ENCODE results near the gene P2RY6.

P2RY6 gene

GRCh38 chr11:73306977-73307322 lies 34.8 kb downstream of the P2RY6 start:
- H3K4me1 ChIP-seq (ENCODE audit: low read depth, poor library complexity, severe bottlenecking) = peaks cover 5% of the 10 kb centered on the region
- H3K27me3 ChIP-seq (ENCODE audit: insufficient read depth, low read depth) = no peaks in the 10 kb centered on the region
- peak overlapping the region; percentile 65 for H3K4me2 ChIP-seq
- peak overlapping the region; percentile 2; the same call in 1 of the 2 replicates for H3K27ac ChIP-seq
- TF ChIP-seq, protein P1, sequence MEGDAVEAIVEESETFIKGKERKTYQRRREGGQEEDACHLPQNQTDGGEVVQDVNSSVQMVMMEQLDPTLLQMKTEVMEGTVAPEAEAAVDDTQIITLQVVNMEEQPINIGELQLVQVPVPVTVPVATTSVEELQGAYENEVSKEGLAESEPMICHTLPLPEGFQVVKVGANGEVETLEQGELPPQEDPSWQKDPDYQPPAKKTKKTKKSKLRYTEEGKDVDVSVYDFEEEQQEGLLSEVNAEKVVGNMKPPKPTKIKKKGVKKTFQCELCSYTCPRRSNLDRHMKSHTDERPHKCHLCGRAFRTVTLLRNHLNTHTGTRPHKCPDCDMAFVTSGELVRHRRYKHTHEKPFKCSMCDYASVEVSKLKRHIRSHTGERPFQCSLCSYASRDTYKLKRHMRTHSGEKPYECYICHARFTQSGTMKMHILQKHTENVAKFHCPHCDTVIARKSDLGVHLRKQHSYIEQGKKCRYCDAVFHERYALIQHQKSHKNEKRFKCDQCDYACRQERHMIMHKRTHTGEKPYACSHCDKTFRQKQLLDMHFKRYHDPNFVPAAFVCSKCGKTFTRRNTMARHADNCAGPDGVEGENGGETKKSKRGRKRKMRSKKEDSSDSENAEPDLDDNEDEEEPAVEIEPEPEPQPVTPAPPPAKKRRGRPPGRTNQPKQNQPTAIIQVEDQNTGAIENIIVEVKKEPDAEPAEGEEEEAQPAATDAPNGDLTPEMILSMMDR (conservative IDR thresholded peaks at IDR 0.05; ENCODE audit: low read depth, low read length) = no peak
- no peaks in the 10 kb centered on the region for H4K20me1 ChIP-seq (ENCODE audit: insufficient read depth)
- peak overlapping the region; percentile 73 for H2AFZ ChIP-seq (ENCODE audit: low read depth)
- no peak overlapping the region for H3K4me3 ChIP-seq (IDR thresholded peaks at IDR 0.05; ENCODE audit: insufficient read depth, low read depth, low read length)
- H3K79me2 ChIP-seq (ENCODE audit: insufficient read depth, low read depth) = no peaks in the 10 kb centered on the region
- H3K9ac ChIP-seq = peak overlapping the region; percentile 33; the same call in 1 of the 2 replicates
- H3K36me3 ChIP-seq (ENCODE audit: insufficient read depth) = no peaks in the 10 kb centered on the region

DNA sequence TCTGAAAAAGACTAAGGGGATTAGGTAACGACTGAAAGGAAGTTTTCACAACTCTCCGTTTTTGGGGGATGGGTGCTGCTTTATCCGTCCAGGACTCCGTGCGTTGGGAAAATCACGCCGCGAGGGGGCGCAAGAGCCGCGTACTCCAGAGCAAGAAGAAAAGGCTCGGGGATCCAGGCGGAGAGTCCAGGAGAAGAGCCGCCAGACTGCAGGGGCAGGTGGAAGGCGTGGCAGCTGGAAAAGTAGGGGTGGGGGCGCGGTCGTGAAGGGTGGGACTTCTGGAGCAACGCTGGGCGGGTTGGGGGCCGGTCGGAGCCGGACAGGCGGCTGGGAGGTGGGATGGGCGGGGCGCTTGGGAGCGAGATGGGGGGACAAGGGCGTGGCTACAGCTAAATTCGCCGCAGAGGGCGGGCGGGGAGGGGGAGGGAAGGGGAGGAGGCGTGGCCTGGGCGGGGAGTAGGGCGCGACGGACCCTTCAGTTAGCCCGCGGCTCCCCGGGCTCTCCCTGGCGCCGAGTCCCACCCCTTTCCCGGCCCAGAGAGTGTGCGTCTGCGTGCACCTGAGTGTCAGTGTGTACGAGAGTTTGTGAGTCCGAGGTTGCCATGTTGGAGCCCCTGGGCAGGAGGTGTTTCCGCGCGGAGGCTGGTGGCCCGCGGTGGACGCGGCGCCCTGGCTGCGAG lies 35.3 kb downstream of the P2RY6 start:
- no peak overlapping the region for H3K4me3 ChIP-seq (IDR thresholded peaks at IDR 0.05; ENCODE audit: insufficient read depth, low read depth, low read length)
- H3K4me1 ChIP-seq (ENCODE audit: low read depth, poor library complexity, severe bottlenecking) = peaks cover 5% of the 10 kb centered on the region
- H3K4me2 ChIP-seq = peak overlapping the region; percentile 82
- no peaks in the 10 kb centered on the region for H3K79me2 ChIP-seq (ENCODE audit: insufficient read depth, low read depth)
- H3K27ac ChIP-seq = peak overlapping the region; percentile 81
- H4K20me1 ChIP-seq (ENCODE audit: insufficient read depth) = no peaks in the 10 kb centered on the region
- H3K9ac ChIP-seq = peak overlapping the region; percentile 84
- TF ChIP-seq, protein P1 (conservative IDR thresholded peaks at IDR 0.05; ENCODE audit: low read depth, low read length) = peak; percentile 90
- peak overlapping the region; percentile 96 for H2AFZ ChIP-seq (ENCODE audit: low read depth)
- no peaks in the 10 kb centered on the region for H3K36me3 ChIP-seq (ENCODE audit: insufficient read depth)
- H3K27me3 ChIP-seq (ENCODE audit: insufficient read depth, low read depth) = no peaks in the 10 kb centered on the region

- peak within 1 kb of the TSS; percentile 96 for H2AFZ ChIP-seq (ENCODE audit: low read depth)
- no peaks in the 10 kb centered on the region for H3K36me3 ChIP-seq (ENCODE audit: insufficient read depth)
- H3K4me1 ChIP-seq (ENCODE audit: low read depth, poor library complexity, severe bottlenecking) = peaks cover 5% of the 10 kb centered on the region
- H3K79me2 ChIP-seq (ENCODE audit: insufficient read depth, low read depth) = no peaks in the 10 kb centered on the region
- H3K4me3 ChIP-seq (IDR thresholded peaks at IDR 0.05; ENCODE audit: insufficient read depth, low read depth, low read length) = no peak within 1 kb of the TSS
- no peaks in the 10 kb centered on the region for H3K27me3 ChIP-seq (ENCODE audit: insufficient read depth, low read depth)
- peak within 1 kb of the TSS; percentile 81 for H3K27ac ChIP-seq
- H4K20me1 ChIP-seq (ENCODE audit: insufficient read depth) = no peaks in the 10 kb centered on the region
- H3K9ac ChIP-seq = peak within 1 kb of the TSS; percentile 84
- TF ChIP-seq, protein P1 (conservative IDR thresholded peaks at IDR 0.05; ENCODE audit: low read depth, low read length) = no peak
- H3K4me2 ChIP-seq = peak within 1 kb of the TSS; percentile 82
Observed at GRCh38 chr11:73308003-73308960, 36.1 kb downstream of the P2RY6 start, which contains the start of gene ARHGEF17. Gene ARHGEF17 (plus strand): TSS chr11:73308276. CDS start chr11:73308639, 363 bp downstream.

DNA sequence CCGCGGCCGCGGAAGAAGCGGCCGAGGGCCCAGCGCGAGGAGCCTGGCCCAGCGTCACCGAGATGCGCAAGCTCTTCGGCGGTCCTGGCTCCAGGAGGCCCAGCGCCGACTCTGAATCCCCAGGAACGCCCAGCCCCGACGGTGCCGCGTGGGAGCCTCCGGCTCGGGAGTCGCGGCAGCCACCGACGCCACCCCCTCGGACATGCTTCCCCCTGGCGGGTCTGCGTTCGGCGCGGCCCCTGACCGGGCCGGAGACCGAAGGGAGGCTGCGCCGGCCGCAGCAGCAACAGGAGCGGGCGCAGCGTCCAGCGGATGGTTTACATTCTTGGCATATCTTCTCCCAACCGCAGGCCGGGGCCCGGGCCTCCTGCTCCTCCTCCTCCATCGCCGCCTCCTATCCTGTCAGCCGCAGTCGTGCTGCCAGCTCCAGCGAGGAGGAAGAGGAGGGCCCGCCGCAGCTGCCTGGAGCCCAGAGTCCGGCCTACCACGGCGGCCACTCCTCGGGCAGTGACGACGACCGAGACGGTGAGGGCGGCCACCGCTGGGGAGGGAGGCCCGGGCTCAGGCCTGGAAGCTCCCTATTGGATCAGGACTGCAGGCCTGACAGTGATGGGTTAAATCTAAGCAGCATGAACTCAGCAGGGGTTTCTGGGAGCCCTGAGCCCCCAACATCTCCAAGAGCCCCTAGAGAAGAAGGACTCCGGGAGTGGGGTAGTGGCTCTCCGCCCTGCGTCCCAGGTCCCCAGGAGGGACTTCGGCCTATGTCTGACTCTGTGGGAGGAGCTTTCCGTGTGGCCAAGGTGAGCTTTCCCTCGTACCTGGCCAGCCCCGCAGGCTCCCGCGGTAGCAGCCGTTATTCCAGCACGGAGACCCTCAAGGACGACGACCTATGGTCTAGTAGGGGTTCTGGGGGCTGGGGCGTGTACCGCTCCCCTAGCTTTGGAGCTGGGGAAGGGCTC lies 37.1 kb downstream of the P2RY6 start:
- H3K4me1 ChIP-seq (ENCODE audit: low read depth, poor library complexity, severe bottlenecking) = peaks cover 5% of the 10 kb centered on the region
- H3K4me2 ChIP-seq = no peak overlapping the region; the same call in 1 of the 2 replicates
- H3K4me3 ChIP-seq (IDR thresholded peaks at IDR 0.05; ENCODE audit: insufficient read depth, low read depth, low read length) = no peak overlapping the region
- TF ChIP-seq, protein P1 (conservative IDR thresholded peaks at IDR 0.05; ENCODE audit: low read depth, low read length) = no peak
- no peak overlapping the region for H3K27ac ChIP-seq
- no peak overlapping the region for H3K9ac ChIP-seq
- peak overlapping the region; percentile 96; the same call in 1 of the 2 replicates for H2AFZ ChIP-seq (ENCODE audit: low read depth)
- no peaks in the 10 kb centered on the region for H3K79me2 ChIP-seq (ENCODE audit: insufficient read depth, low read depth)
- H4K20me1 ChIP-seq (ENCODE audit: insufficient read depth) = no peaks in the 10 kb centered on the region
- no peaks in the 10 kb centered on the region for H3K27me3 ChIP-seq (ENCODE audit: insufficient read depth, low read depth)
- H3K36me3 ChIP-seq (ENCODE audit: insufficient read depth) = no peaks in the 10 kb centered on the region
